Skeletal muscle cell (primary cell): ENCODE results near the gene DTX3.
"Not testable (repeated sequence)": the region's sequence is repeated elsewhere in the genome, so short reads cannot be mapped to it uniquely, and the experiment has no call there.

Source experiments
- DNase-seq: peaks from one replicate; pipeline ENCODE4 v3.0.0-alpha.2; 2010; ENCODE audit warnings: low read depth
- H3K4me3 ChIP-seq: 2 replicates; pipeline ENCODE4 v1.5.1; 2011; ENCODE audit warnings: low read depth, mild to moderate bottlenecking, control low read depth, low read length, moderate library complexity

The DTX3 gene

DNA sequence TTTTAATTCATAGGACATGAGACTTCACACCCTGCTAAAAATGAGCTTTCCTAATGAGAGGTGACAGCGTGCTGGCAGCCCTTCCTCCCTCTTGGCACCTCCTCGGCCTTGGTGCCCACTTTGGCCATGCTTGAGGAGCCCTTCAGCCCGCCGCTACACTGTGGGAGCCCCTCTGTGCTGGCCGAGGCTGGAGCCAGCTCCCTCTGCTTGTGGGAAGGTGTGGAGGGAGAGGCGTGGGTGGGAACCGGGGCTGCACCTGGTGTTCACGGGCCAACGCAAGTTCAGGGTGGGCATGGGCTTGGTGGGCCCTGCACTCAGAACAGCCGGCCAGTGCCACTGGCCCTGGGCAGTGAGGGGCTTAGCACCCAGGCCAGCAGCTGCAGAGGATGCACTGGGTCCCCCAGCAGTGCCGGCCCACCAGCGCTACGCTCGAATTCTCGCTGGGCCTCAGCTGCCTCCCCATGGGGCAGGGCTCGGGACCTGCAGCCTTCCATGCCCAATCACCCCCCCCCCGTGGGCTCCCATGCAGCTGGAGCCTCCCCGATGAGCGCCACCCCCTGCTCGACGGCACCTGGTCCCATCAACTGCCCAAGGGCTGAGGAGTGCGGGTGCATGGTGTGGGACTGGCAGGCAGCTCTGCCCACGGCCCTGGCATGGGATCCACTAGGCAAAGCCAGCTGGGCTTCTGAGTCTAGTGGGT is 51.1 kb downstream of the DTX3 start:
- no peak overlapping the region for H3K4me3 ChIP-seq
- no peak for DNase-seq

DNA sequence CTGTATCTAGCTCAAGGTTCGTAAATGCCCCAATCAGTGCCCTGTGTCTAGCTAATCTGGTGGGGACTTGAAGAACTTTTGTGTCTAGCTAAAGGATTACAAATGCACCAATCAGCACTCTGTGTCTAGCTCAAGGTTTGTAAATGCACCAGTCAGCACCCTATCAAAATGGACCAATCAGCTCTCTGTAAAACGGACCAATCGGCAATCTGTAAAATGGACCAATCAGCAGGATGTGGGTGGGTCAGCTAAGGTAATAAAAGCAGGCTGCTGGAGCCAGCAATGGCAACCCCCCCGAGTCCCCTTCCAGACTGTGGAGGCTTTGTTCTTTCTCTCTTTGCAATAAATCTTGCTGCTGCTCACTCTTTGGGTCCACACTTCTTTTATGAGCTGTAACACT is 51.8 kb downstream of the DTX3 start:
- H3K4me3 ChIP-seq, DNase-seq: not testable (repeated sequence)

GRCh38 chr12:57657744-57658143 is 53.1 kb downstream of the DTX3 start:
- no peak for DNase-seq
- H3K4me3 ChIP-seq: no peak overlapping the region

- DNase-seq: no peak
- no peak overlapping the region for H3K4me3 ChIP-seq
These were observed 54.3 kb downstream of the DTX3 start for GRCh38 chr12:57658890-57659289.
